ENCODE measurements around the gene LRMDA.

GRCh38 chr10:76547352-76547972 lies 1116.0 kb downstream of the LRMDA start:
- TF ChIP-seq CTCF (IDR thresholded peaks at IDR 0.05) = peak in 5 of 6 experiments; percentile 32 to 82 (median 66)
- no peak for TF ChIP-seq POLR2A (IDR thresholded peaks at IDR 0.05)
